BLaER1 treated with 17β-estradiol and CSF1 and Interleukin-3, amounts not matched to agents 10 nM and 100 nM (cell line): ENCODE results near the gene HOXD11.

Experiments
- H3K27ac ChIP-seq, 11 experiments: shearing (Covaris generic); formaldehyde crosslinking; 2 replicates each; pipeline ENCODE4 v1.8.1; 2022
- H3K27me3 ChIP-seq, 11 experiments: shearing (Covaris generic); formaldehyde crosslinking; 2 replicates each; pipeline ENCODE4 v1.8.1; 2022
- H3K36me3 ChIP-seq, 11 experiments: shearing (Covaris generic); formaldehyde crosslinking; 2 replicates each; pipeline ENCODE4 v1.8.1; 2022
- H3K4me1 ChIP-seq, 10 experiments: shearing (Covaris generic); formaldehyde crosslinking; 2 replicates each; pipeline ENCODE4 v1.8.1; 2022
- H3K4me2 ChIP-seq, 11 experiments: shearing (Covaris generic); formaldehyde crosslinking; 2 replicates each; pipeline ENCODE4 v1.8.1; 2022
- H3K4me3 ChIP-seq, 10 experiments: shearing (Covaris generic); formaldehyde crosslinking; 2 replicates each; pipeline ENCODE4 v1.8.1; 2022
- H3K9ac ChIP-seq, 11 experiments: shearing (Covaris generic); formaldehyde crosslinking; 2 replicates each; pipeline ENCODE4 v1.8.1; 2022
- H3K9me3 ChIP-seq, 11 experiments: shearing (Covaris generic); formaldehyde crosslinking; replicated peaks in 1 of 11; 2 replicates each; pipeline ENCODE4 v1.8.1; 2022
- H4K20me1 ChIP-seq, 11 experiments: shearing (Covaris generic); formaldehyde crosslinking; 2 replicates each; pipeline ENCODE4 v1.8.1; 2022
- Cebpa-rat ChIP-seq, 11 experiments: shearing (Covaris generic); IDR thresholded peaks; 2 replicates each; pipeline ENCODE4 v1.8.1; 2022

The HOXD11 gene

GRCh38 chr2:176124110-176124946 is 17.2 kb downstream of the HOXD11 start:
- TF ChIP-seq Cebpa-rat (IDR thresholded peaks at IDR 0.05) = no peak
- H3K27me3 ChIP-seq = peaks cover 100% of the 10 kb centered on the region in 11 experiments
- H4K20me1 ChIP-seq = peaks cover 0 to 91% (median 62%) of the 10 kb centered on the region in 11 experiments; a peak in 16 of 22 replicates
- H3K36me3 ChIP-seq = no peaks in the 10 kb centered on the region; a peak in 1 of 22 replicates
- H3K9me3 ChIP-seq = peaks cover 29 to 43% (median 33%) of the 10 kb centered on the region in 11 experiments
- peaks cover 10 to 23% (median 15%) of the 10 kb centered on the region in 10 experiments; a peak in 13 of 20 replicates for H3K4me1 ChIP-seq
- H3K4me2 ChIP-seq = peak overlapping the region in 2 of 11 experiments; percentile 49 to 62; a peak in 4 of 22 replicates
- H3K9ac ChIP-seq = no peak overlapping the region
- H3K27ac ChIP-seq = no peak overlapping the region
- H3K4me3 ChIP-seq = no peak overlapping the region; a peak in 1 of 20 replicates

- Histone ChIP-seq H3K27me3 (peaks cover 100% of the 10 kb centered on the region in 11 experiments), H3K9ac (no peak overlapping the region)
Observed at GRCh38 chr2:176124947-176125771, 18.1 kb downstream of the HOXD11 start.

GRCh38 chr2:176125772-176126054 is 18.6 kb downstream of the HOXD11 start:
- peaks cover 38 to 49% (median 45%) of the 10 kb centered on the region in 11 experiments for H3K9me3 ChIP-seq
- no peak overlapping the region for H3K27ac ChIP-seq
- no peak overlapping the region for H3K4me3 ChIP-seq
- H3K9ac ChIP-seq = no peak overlapping the region
- peaks cover 0 to 82% (median 63%) of the 10 kb centered on the region in 11 experiments; a peak in 16 of 22 replicates for H4K20me1 ChIP-seq
- no peak for TF ChIP-seq Cebpa-rat (IDR thresholded peaks at IDR 0.05)
- no peak overlapping the region for H3K4me2 ChIP-seq
- H3K27me3 ChIP-seq = peaks cover 100% of the 10 kb centered on the region in 11 experiments
- H3K36me3 ChIP-seq = no peaks in the 10 kb centered on the region; a peak in 1 of 22 replicates
- H3K4me1 ChIP-seq = peaks cover 10 to 23% (median 15%) of the 10 kb centered on the region in 10 experiments; a peak in 13 of 20 replicates

More at GRCh38 chr2:176124947-176125771, 18.1 kb downstream of the HOXD11 start:
- Histone ChIP-seq H3K27ac (no peak overlapping the region), H3K9me3 (peaks cover 32 to 45% (median 39%) of the 10 kb centered on the region in 11 experiments), H4K20me1 (peaks cover 0 to 88% (median 64%) of the 10 kb centered on the region in 11 experiments; a peak in 16 of 22 replicates), H3K4me3 (no peak overlapping the region), H3K4me1 (peaks cover 10 to 23% (median 15%) of the 10 kb centered on the region in 10 experiments; a peak in 13 of 20 replicates), H3K4me2 (peak overlapping the region in 2 of 11 experiments; percentile 49 to 62; a peak in 3 of 22 replicates), H3K36me3 (no peaks in the 10 kb centered on the region; a peak in 1 of 22 replicates)
- no peak for TF ChIP-seq Cebpa-rat (IDR thresholded peaks at IDR 0.05)

GRCh38 chr2:176126929-176127773 is 20.1 kb downstream of the HOXD11 start:
- peaks cover 0 to 71% (median 53%) of the 10 kb centered on the region in 11 experiments; a peak in 16 of 22 replicates for H4K20me1 ChIP-seq
- H3K9me3 ChIP-seq = peaks cover 28 to 42% (median 36%) of the 10 kb centered on the region in 11 experiments
- H3K27ac ChIP-seq = no peak overlapping the region
- H3K4me2 ChIP-seq = peak overlapping the region in 3 of 11 experiments; percentile 33 to 45 (median 38); a peak in 2 of 22 replicates
- no peak overlapping the region for H3K4me3 ChIP-seq
- no peak for TF ChIP-seq Cebpa-rat (IDR thresholded peaks at IDR 0.05)
- peaks cover 10 to 23% (median 15%) of the 10 kb centered on the region in 10 experiments; a peak in 13 of 20 replicates for H3K4me1 ChIP-seq
- no peak overlapping the region for H3K9ac ChIP-seq
- no peaks in the 10 kb centered on the region; a peak in 1 of 22 replicates for H3K36me3 ChIP-seq
- H3K27me3 ChIP-seq = peaks cover 100% of the 10 kb centered on the region in 11 experiments

GRCh38 chr2:176127774-176128072 is 20.6 kb downstream of the HOXD11 start:
- no peak for TF ChIP-seq Cebpa-rat (IDR thresholded peaks at IDR 0.05)
- Histone ChIP-seq H4K20me1 (peaks cover 0 to 72% (median 50%) of the 10 kb centered on the region in 11 experiments; a peak in 16 of 22 replicates), H3K4me3 (peak overlapping the region in 1 of 10 experiments; percentile 46; a peak in 1 of 20 replicates), H3K27ac (no peak overlapping the region), H3K4me2 (peak overlapping the region in 5 of 11 experiments; percentile 31 to 96 (median 66); a peak in 7 of 22 replicates), H3K27me3 (peaks cover 100% of the 10 kb centered on the region in 11 experiments), H3K9me3 (peaks cover 22 to 37% (median 30%) of the 10 kb centered on the region in 11 experiments), H3K4me1 (peaks cover 10 to 23% (median 15%) of the 10 kb centered on the region in 10 experiments; a peak in 13 of 20 replicates), H3K9ac (no peak overlapping the region), H3K36me3 (no peaks in the 10 kb centered on the region; a peak in 1 of 22 replicates)

- H3K27ac ChIP-seq = no peak overlapping the region
- H3K4me1 ChIP-seq = peaks cover 10 to 23% (median 15%) of the 10 kb centered on the region in 10 experiments; a peak in 13 of 20 replicates
- H3K36me3 ChIP-seq = no peaks in the 10 kb centered on the region
- peak overlapping the region in 8 of 10 experiments; percentile 0 to 46 (median 36); a peak in 12 of 20 replicates for H3K4me3 ChIP-seq
- H3K9me3 ChIP-seq = peaks cover 16 to 30% (median 24%) of the 10 kb centered on the region in 11 experiments
- H3K4me2 ChIP-seq = peak overlapping the region; percentile 31 to 96 (median 66)
- no peak overlapping the region for H3K9ac ChIP-seq
- TF ChIP-seq Cebpa-rat (IDR thresholded peaks at IDR 0.05) = no peak
- H3K27me3 ChIP-seq = peaks cover 100% of the 10 kb centered on the region in 11 experiments
- peaks cover 0 to 72% (median 48%) of the 10 kb centered on the region in 11 experiments; a peak in 16 of 22 replicates for H4K20me1 ChIP-seq
Observed at GRCh38 chr2:176128172-176128981, 21.3 kb downstream of the HOXD11 start.

GRCh38 chr2:176128982-176129796 is 22.1 kb downstream of the HOXD11 start, which contains the start of gene HOXD8:
TSS of gene HOXD8 (plus strand) at chr2:176129705. CDS start at chr2:176130367, 662 bp downstream.
- Histone ChIP-seq H3K36me3 (no peaks in the 10 kb centered on the region), H3K4me3 (peak within 1 kb of the TSS in 8 of 10 experiments; percentile 0 to 46 (median 36); a peak in 12 of 20 replicates), H3K9ac (no peak within 1 kb of the TSS), H3K4me1 (peaks cover 10 to 22% (median 15%) of the 10 kb centered on the region in 10 experiments; a peak in 13 of 20 replicates), H3K27ac (no peak within 1 kb of the TSS), H3K4me2 (peak within 1 kb of the TSS; percentile 31 to 96 (median 66)), H3K27me3 (peaks cover 100% of the 10 kb centered on the region in 11 experiments), H4K20me1 (peaks cover 0 to 66% (median 44%) of the 10 kb centered on the region in 11 experiments; a peak in 16 of 22 replicates), H3K9me3 (peaks cover 10 to 23% (median 18%) of the 10 kb centered on the region in 11 experiments)
- TF ChIP-seq Cebpa-rat (IDR thresholded peaks at IDR 0.05) = no peak
